ENCODE data around the gene STARD3. TPM values are rescaled to one million over a fixed set of nuclear protein-coding genes. Genes with fewer than 3 reads are reported as not detected.

The STARD3 gene
- total and polyA plus RNA-seq, 2 of the 13 experiments (the other 11 are each of a cell fraction or from before 2014, with no cell fraction given), result 34.6 to 100 TPM

- peak; percentile 53; the same call in 1 of the 2 replicates for TF ChIP-seq MLX (CRISPR knock-in tag; IDR thresholded peaks at IDR 0.05)
- TF ChIP-seq HOMEZ (CRISPR knock-in tag; IDR thresholded peaks at IDR 0.05; ENCODE audit: low read depth), result 0 out of 2 replicates have a peak, but pooled peaks have one; percentile 21
- TF ChIP-seq CHD4 (IDR thresholded peaks at IDR 0.05; ENCODE audit: borderline replicate concordance, low read length), result no peak
- TF ChIP-seq ZNF18 (CRISPR knock-in tag; IDR thresholded peaks at IDR 0.05; ENCODE audit: insufficient replicate concordance), result peak; percentile 84
- no peak for TF ChIP-seq ZNF569 (CRISPR knock-in tag; IDR thresholded peaks at IDR 0.05; ENCODE audit: borderline replicate concordance)
- TF ChIP-seq PRMT3 (CRISPR knock-in tag; IDR thresholded peaks at IDR 0.05; ENCODE audit: borderline replicate concordance, low read depth), result peak; percentile 38; the same call in 1 of the 2 replicates
- peak; percentile 72; the same call in 1 of the 2 replicates for TF ChIP-seq GABPB1 (CRISPR knock-in tag; IDR thresholded peaks at IDR 0.05)
- TF ChIP-seq KDM5B (CRISPR knock-in tag; IDR thresholded peaks at IDR 0.05; ENCODE audit: borderline replicate concordance), result peak; percentile 91; the same call in 1 of the 2 replicates
- no peak for TF ChIP-seq SIX4 (CRISPR knock-in tag; IDR thresholded peaks at IDR 0.05)
- TF ChIP-seq ZNF772 (CRISPR knock-in tag; IDR thresholded peaks at IDR 0.05), result peak; percentile 65; the same call in 1 of the 2 replicates
- TF ChIP-seq ZNF160 (CRISPR knock-in tag; IDR thresholded peaks at IDR 0.05), result no peak
- peak; percentile 54 for TF ChIP-seq FOXA3 (CRISPR knock-in tag; IDR thresholded peaks at IDR 0.05)
- TF ChIP-seq CREM (IDR thresholded peaks at IDR 0.05), result no peak
- TF ChIP-seq CREM (CRISPR knock-in tag; IDR thresholded peaks at IDR 0.05), result no peak
- no peak for TF ChIP-seq SP2 (CRISPR knock-in tag; IDR thresholded peaks at IDR 0.05)
- 0 out of 2 replicates have a peak, but pooled peaks have one; percentile 25 for TF ChIP-seq ZNF44 (CRISPR knock-in tag; IDR thresholded peaks at IDR 0.05)
- TF ChIP-seq TAF15 (IDR thresholded peaks at IDR 0.05; ENCODE audit: low read depth, low read length, poor library complexity, severe bottlenecking), result peak; percentile 29
- TF ChIP-seq SMC3 (IDR thresholded peaks at IDR 0.05; ENCODE audit: low read length), result peak; percentile 35; the same call in 1 of the 2 replicates
- no peak for TF ChIP-seq ARID2 (CRISPR knock-in tag; IDR thresholded peaks at IDR 0.05; ENCODE audit: borderline replicate concordance)
- TF ChIP-seq ZNF580 (CRISPR knock-in tag; IDR thresholded peaks at IDR 0.05; ENCODE audit: borderline replicate concordance, low read depth), result peak; percentile 82; the same call in 1 of the 2 replicates
- TF ChIP-seq ZNF709 (CRISPR knock-in tag; IDR thresholded peaks at IDR 0.05), result peak; percentile 77; the same call in 1 of the 2 replicates
- TF ChIP-seq KDM2A (CRISPR knock-in tag; IDR thresholded peaks at IDR 0.05; ENCODE audit: borderline replicate concordance, low read depth), result peak; percentile 98
These were observed 31.3 kb downstream of the STARD3 start, which contains the start of gene PNMT (continued) for GRCh38 chr17:39667945-39668924.

All from HepG2 (cell line).